ENCODE results near the gene ZFPM1. TPM values are rescaled to one million over a fixed set of nuclear protein-coding genes. Genes with fewer than 3 reads are reported as not detected.

ZFPM1 gene
- total RNA-seq, 3 donors from 2014 or later: 0.32 to 2.9 (median 2.3) TPM

DNA sequence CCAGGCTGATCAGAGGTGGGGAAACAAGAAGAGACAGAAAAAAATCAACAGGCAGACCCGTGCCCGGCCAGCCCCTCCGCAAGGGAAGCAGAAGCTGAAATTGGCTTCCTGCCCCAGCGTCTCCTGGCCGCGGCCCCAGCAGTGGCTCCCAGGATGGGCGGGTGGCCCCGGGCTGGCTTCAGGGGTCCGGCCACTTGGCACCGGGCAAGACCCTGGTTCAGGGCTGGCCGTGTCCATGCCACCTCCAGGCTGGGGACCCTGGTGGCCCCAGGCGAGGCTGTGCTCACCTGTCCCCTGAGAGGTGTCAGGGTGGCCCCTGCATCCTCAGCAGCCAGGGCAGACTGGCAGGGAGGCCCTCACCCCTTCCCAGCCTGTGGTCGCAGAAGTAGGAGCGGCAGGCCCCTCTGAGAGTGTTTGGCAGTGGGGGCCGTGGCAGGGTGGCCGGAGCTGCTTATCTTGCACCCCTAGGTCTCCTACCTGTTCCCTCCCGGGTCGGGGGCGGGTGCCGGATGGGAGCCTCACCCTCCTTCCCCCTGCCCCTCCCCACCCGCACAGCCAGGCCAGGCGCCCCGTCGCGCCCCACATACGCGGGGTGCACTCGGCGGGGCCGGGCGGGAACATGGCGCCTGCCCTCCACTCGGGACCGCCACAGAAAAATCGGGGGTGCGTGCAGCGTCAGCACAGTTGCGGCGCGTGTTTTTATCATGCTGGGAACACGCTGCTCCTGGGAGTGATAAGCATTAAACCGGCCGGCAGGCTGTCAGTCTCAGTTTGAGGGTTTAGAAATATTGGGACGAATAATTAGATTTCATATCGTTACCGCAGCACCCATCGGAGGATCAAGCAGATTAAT is 70.5 kb downstream of the ZFPM1 start:
- DNase-seq (ENCODE audit: low spot score in 2 of 2): no peak
- no peaks in the 10 kb centered on the region for H3K27me3 ChIP-seq
- peak overlapping the region in 1 of 3 donors; percentile 5 for H3K4me3 ChIP-seq
- H3K4me1 ChIP-seq: peaks cover 7 to 10% of the 10 kb centered on the region in 2 donors
- intact Hi-C loops (cut with DNase I; ENCODE audit: low total_unique reads): no loop called here
- no peak overlapping the region for H3K27ac ChIP-seq
- no peaks in the 10 kb centered on the region for H3K36me3 ChIP-seq
- H3K9me3 ChIP-seq: no peaks in the 10 kb centered on the region
- no peak for TF ChIP-seq POLR2AphosphoS5 (IDR thresholded peaks at IDR 0.05)
- TF ChIP-seq, protein P1, sequence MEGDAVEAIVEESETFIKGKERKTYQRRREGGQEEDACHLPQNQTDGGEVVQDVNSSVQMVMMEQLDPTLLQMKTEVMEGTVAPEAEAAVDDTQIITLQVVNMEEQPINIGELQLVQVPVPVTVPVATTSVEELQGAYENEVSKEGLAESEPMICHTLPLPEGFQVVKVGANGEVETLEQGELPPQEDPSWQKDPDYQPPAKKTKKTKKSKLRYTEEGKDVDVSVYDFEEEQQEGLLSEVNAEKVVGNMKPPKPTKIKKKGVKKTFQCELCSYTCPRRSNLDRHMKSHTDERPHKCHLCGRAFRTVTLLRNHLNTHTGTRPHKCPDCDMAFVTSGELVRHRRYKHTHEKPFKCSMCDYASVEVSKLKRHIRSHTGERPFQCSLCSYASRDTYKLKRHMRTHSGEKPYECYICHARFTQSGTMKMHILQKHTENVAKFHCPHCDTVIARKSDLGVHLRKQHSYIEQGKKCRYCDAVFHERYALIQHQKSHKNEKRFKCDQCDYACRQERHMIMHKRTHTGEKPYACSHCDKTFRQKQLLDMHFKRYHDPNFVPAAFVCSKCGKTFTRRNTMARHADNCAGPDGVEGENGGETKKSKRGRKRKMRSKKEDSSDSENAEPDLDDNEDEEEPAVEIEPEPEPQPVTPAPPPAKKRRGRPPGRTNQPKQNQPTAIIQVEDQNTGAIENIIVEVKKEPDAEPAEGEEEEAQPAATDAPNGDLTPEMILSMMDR (IDR thresholded peaks at IDR 0.05): no peak
- no peak for TF ChIP-seq POLR2A (IDR thresholded peaks at IDR 0.05)

DNA sequence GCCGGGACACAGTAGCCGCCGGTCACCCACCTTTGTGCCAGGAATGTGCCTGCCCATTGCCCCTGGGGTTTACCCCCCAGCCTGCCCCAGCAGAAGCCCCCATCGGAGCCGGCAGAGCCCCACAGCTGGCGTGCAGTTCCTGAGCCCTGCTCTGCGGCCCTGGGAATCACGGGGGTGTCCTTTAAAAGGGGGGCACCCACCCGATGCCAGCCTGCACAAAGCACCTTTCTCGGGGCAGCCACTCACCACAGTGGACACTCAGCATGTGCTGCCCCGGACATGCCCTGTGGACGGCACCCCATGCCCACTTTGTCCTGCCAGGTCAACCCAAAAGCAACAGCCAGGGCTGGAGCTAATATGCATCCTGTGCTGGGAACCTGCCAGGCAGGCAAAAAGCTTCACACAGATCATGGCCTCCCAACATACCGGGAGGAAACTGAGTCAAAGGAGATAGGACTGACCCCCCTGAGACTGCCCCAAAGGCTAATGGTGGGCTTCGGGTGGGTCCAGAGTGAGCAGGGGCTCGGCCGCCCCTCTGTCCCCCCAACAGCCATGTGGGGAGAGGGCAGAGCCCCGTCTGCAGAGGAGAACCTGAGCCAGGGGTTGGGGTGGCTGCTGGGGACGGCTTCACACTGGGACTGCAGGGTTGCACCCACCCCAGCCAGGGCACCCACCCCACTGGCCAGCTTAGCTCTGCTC is 71.3 kb downstream of the ZFPM1 start:
- H3K9me3 ChIP-seq: no peaks in the 10 kb centered on the region
- DNase-seq (ENCODE audit: low spot score in 2 of 2): no peak
- intact Hi-C loops (cut with DNase I; ENCODE audit: low total_unique reads): no loop called here
- TF ChIP-seq POLR2A (IDR thresholded peaks at IDR 0.05): no peak
- TF ChIP-seq, protein P1 (IDR thresholded peaks at IDR 0.05): no peak
- no peak for TF ChIP-seq POLR2AphosphoS5 (IDR thresholded peaks at IDR 0.05)
- H3K4me1 ChIP-seq: peaks cover 7 to 10% of the 10 kb centered on the region in 2 donors
- H3K27me3 ChIP-seq: no peaks in the 10 kb centered on the region
- H3K36me3 ChIP-seq: no peaks in the 10 kb centered on the region
- no peak overlapping the region for H3K4me3 ChIP-seq
- H3K27ac ChIP-seq: no peak overlapping the region

DNA sequence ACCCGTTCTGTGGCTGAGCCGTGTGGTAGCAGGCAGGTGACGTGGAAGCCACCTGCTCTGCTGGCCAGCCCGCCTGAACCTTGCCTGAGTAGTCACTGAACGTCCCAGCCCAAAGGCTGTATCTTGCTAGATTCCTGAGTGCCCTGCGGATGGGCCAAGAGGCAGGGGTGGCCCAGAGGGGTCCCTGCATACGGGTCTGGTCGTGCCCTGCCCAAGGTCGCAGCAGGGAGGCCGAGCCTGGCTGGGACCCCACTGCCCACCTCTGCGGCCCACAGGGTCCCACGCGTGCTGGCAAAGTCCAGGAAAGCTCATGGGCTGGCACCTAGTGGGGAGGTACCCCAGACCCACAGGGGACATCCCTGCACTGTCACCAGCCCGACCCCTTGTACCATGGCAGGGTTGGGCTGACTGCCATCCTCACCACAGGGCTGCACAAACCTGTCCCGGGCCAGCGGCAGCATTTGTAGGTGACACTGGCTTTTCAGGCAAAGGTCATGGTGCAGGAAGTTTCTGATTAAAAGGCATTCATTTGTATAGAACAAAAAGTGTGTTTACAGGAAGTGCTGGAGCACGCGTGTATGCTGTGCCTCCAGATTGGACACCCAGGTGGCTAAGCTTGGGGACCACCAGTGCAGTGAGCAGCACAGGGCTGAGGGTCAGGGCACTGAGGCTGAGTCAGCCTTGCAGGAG is 72.0 kb downstream of the ZFPM1 start:
- Histone ChIP-seq H3K27me3 (no peaks in the 10 kb centered on the region), H3K4me1 (peaks cover 7 to 10% of the 10 kb centered on the region in 2 donors), H3K9me3 (no peaks in the 10 kb centered on the region), H3K36me3 (no peaks in the 10 kb centered on the region), H3K27ac (peak overlapping the region in 1 of 2 donors; percentile 63), H3K4me3 (no peak overlapping the region)
- intact Hi-C loops (cut with DNase I; ENCODE audit: low total_unique reads): no loop called here
- no peak for TF ChIP-seq POLR2AphosphoS5 (IDR thresholded peaks at IDR 0.05)
- no peak for TF ChIP-seq POLR2A (IDR thresholded peaks at IDR 0.05)
- TF ChIP-seq, protein P1 (IDR thresholded peaks at IDR 0.05): no peak
- no peak for DNase-seq (ENCODE audit: low spot score in 2 of 2)

DNA sequence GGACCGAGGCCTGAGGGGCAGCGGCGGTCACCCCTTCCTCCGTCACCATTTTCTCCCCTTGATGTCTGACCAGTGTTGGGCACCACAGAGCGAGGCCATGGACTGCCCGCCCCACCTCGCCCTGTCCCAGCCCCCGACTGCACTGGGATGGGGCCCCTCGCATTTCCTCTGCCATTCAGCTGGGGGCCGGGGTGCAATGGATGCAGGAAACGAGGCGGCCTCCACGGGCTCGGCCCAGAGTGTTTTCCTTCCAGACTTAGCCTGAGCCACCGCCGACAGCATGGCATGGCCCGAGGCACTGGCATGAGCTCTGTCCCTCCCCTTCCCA is 72.5 kb downstream of the ZFPM1 start:
- Histone ChIP-seq H3K27me3 (no peaks in the 10 kb centered on the region), H3K4me1 (peaks cover 7 to 10% of the 10 kb centered on the region in 2 donors), H3K27ac (peak overlapping the region in 1 of 2 donors; percentile 63), H3K9me3 (no peaks in the 10 kb centered on the region), H3K36me3 (no peaks in the 10 kb centered on the region), H3K4me3 (no peak overlapping the region)
- no peak for DNase-seq (ENCODE audit: low spot score in 2 of 2)
- intact Hi-C loops (cut with DNase I; ENCODE audit: low total_unique reads): no loop called here
- TF ChIP-seq POLR2A (IDR thresholded peaks at IDR 0.05) (no peak), POLR2AphosphoS5 (IDR thresholded peaks at IDR 0.05) (no peak)
- TF ChIP-seq, protein P1 (IDR thresholded peaks at IDR 0.05): no peak
